A549 (cell line): ENCODE data around the gene GYPE.
"Not testable (repeated sequence)": the region's sequence is repeated elsewhere in the genome, so short reads cannot be mapped to it uniquely, and the experiment has no call there.

Experiments used
- CHD2 ChIP-seq: fragments of 150-350 bp; IDR thresholded peaks from 2 replicates; pipeline ENCODE4 v1.6.1; 2014; ENCODE audit warnings: low read length; ENCODE audit not compliant: partially characterized antibody
- EHMT2 ChIP-seq: fragments of 200-600 bp; sonication (generic); IDR thresholded peaks from 2 replicates; pipeline ENCODE4 v1.6.1; 2016; ENCODE audit warnings: antibody characterized with exemption, low read depth, mild to moderate bottlenecking, moderate library complexity
- EP300 ChIP-seq, 2 experiments: fragments of >200 bp; sonication (Bioruptor Twin); formaldehyde crosslinking; IDR thresholded peaks; 2 replicates in 1 of 2; 3 replicates in 1 of 2; pipeline ENCODE4 v1.6.1; 2016 to 2017
- ESRRA ChIP-seq: fragments of 150-350 bp; IDR thresholded peaks from 2 replicates; pipeline ENCODE4 v1.6.1; 2014; ENCODE audit warnings: mild to moderate bottlenecking, low read length, borderline replicate concordance
- JUNB ChIP-seq: fragments of >200 bp; sonication (Bioruptor Twin); formaldehyde crosslinking; IDR thresholded peaks from 2 replicates; pipeline ENCODE4 v1.6.1; 2016
- KDM1A ChIP-seq: fragments of 200-600 bp; sonication (generic); IDR thresholded peaks from 2 replicates; pipeline ENCODE4 v1.6.1; 2016; ENCODE audit warnings: low read depth, mild to moderate bottlenecking
- MYC ChIP-seq: IDR thresholded peaks from 2 replicates; pipeline ENCODE4 v1.6.1; 2012; ENCODE audit warnings: mild to moderate bottlenecking, inconsistent platforms, low read length, improper control_type of control experiment, borderline replicate concordance
- NPAS2 ChIP-seq: fragments of 250-450 bp; sonication (Bioruptor Pico); IDR thresholded peaks from 2 replicates; pipeline ENCODE4 v1.8.0; 2022; ENCODE audit warnings: mild to moderate bottlenecking, moderate library complexity, borderline replicate concordance
- POLR2A ChIP-seq: IDR thresholded peaks from 2 replicates; pipeline ENCODE4 v1.6.1; 2012; ENCODE audit warnings: mild to moderate bottlenecking, low read length
- TF ChIP-seq, protein P1 (sequence below): fragments of >200 bp; sonication (Bioruptor Twin); formaldehyde crosslinking; IDR thresholded peaks from 3 replicates; pipeline ENCODE4 v1.5.1; 2016
- TF ChIP-seq, protein P2 (sequence below): IDR thresholded peaks from 2 replicates; pipeline ENCODE4 v1.6.1; 2012
- TF ChIP-seq, protein P3 (sequence below): fragments of 150-350 bp; IDR thresholded peaks from 2 replicates; pipeline ENCODE4 v1.6.1; 2014; ENCODE audit warnings: low read depth, mild to moderate bottlenecking, low read length
- TF ChIP-seq, protein P4 (sequence below): fragments of 450-650 bp; IDR thresholded peaks from 2 replicates; pipeline ENCODE4 v1.6.1; 2014; ENCODE audit warnings: antibody characterized with exemption
- TF ChIP-seq, protein P5 (sequence below): fragments of 200-600 bp; sonication (generic); IDR thresholded peaks from 2 replicates; pipeline ENCODE4 v1.6.1; 2016; ENCODE audit warnings: antibody characterized with exemption, mild to moderate bottlenecking, moderate library complexity

DNA sequence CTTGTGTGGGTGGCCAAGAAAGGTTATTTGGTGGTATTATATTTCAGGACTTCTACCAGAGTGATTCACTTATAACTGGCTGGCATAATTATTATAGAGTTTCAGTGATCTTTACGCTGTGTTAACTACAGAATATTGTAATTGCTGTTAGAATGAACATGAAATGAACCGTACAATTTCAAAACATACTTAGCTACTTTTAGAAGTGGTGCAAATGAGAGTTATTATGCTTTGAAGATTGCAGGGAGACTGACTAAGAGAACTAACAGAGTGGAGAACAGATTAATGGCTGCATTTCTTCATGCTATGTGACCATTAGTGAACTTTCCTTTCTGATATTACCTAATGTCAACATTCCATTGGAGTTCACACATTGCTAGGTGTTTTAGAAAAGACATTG lies 71.7 kb downstream of the GYPE start:
- TF ChIP-seq, protein P1, sequence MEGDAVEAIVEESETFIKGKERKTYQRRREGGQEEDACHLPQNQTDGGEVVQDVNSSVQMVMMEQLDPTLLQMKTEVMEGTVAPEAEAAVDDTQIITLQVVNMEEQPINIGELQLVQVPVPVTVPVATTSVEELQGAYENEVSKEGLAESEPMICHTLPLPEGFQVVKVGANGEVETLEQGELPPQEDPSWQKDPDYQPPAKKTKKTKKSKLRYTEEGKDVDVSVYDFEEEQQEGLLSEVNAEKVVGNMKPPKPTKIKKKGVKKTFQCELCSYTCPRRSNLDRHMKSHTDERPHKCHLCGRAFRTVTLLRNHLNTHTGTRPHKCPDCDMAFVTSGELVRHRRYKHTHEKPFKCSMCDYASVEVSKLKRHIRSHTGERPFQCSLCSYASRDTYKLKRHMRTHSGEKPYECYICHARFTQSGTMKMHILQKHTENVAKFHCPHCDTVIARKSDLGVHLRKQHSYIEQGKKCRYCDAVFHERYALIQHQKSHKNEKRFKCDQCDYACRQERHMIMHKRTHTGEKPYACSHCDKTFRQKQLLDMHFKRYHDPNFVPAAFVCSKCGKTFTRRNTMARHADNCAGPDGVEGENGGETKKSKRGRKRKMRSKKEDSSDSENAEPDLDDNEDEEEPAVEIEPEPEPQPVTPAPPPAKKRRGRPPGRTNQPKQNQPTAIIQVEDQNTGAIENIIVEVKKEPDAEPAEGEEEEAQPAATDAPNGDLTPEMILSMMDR: not testable (repeated sequence)
- TF ChIP-seq, protein P2, sequence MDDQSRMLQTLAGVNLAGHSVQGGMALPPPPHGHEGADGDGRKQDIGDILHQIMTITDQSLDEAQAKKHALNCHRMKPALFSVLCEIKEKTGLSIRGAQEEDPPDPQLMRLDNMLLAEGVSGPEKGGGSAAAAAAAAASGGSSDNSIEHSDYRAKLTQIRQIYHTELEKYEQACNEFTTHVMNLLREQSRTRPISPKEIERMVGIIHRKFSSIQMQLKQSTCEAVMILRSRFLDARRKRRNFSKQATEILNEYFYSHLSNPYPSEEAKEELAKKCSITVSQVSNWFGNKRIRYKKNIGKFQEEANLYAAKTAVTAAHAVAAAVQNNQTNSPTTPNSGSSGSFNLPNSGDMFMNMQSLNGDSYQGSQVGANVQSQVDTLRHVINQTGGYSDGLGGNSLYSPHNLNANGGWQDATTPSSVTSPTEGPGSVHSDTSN: not testable (repeated sequence)
- TF ChIP-seq POLR2A; KDM1A; EP300 (IDR thresholded peaks at IDR 0.05); CHD2; JUNB; EHMT2; NPAS2 (CRISPR knock-in tag); ESRRA; MYC: not testable (repeated sequence)
- TF ChIP-seq, protein P3, sequence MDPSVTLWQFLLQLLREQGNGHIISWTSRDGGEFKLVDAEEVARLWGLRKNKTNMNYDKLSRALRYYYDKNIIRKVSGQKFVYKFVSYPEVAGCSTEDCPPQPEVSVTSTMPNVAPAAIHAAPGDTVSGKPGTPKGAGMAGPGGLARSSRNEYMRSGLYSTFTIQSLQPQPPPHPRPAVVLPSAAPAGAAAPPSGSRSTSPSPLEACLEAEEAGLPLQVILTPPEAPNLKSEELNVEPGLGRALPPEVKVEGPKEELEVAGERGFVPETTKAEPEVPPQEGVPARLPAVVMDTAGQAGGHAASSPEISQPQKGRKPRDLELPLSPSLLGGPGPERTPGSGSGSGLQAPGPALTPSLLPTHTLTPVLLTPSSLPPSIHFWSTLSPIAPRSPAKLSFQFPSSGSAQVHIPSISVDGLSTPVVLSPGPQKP: not testable (repeated sequence)
- TF ChIP-seq, protein P4, sequence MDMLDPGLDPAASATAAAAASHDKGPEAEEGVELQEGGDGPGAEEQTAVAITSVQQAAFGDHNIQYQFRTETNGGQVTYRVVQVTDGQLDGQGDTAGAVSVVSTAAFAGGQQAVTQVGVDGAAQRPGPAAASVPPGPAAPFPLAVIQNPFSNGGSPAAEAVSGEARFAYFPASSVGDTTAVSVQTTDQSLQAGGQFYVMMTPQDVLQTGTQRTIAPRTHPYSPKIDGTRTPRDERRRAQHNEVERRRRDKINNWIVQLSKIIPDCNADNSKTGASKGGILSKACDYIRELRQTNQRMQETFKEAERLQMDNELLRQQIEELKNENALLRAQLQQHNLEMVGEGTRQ: not testable (repeated sequence)
- TF ChIP-seq, protein P5, sequence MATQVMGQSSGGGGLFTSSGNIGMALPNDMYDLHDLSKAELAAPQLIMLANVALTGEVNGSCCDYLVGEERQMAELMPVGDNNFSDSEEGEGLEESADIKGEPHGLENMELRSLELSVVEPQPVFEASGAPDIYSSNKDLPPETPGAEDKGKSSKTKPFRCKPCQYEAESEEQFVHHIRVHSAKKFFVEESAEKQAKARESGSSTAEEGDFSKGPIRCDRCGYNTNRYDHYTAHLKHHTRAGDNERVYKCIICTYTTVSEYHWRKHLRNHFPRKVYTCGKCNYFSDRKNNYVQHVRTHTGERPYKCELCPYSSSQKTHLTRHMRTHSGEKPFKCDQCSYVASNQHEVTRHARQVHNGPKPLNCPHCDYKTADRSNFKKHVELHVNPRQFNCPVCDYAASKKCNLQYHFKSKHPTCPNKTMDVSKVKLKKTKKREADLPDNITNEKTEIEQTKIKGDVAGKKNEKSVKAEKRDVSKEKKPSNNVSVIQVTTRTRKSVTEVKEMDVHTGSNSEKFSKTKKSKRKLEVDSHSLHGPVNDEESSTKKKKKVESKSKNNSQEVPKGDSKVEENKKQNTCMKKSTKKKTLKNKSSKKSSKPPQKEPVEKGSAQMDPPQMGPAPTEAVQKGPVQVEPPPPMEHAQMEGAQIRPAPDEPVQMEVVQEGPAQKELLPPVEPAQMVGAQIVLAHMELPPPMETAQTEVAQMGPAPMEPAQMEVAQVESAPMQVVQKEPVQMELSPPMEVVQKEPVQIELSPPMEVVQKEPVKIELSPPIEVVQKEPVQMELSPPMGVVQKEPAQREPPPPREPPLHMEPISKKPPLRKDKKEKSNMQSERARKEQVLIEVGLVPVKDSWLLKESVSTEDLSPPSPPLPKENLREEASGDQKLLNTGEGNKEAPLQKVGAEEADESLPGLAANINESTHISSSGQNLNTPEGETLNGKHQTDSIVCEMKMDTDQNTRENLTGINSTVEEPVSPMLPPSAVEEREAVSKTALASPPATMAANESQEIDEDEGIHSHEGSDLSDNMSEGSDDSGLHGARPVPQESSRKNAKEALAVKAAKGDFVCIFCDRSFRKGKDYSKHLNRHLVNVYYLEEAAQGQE: not testable (repeated sequence)
